Stomach (tissue), 4 donors: ENCODE data around the gene PMEPA1.

Experiments used
- CTCF ChIP-seq, 7 experiments: fragments of 450-650 bp in 4 of 7; fragments of 200-600 bp in 3 of 7; sonication (generic) in 3 of 7; IDR thresholded peaks; one replicate each; pipeline ENCODE4 v1.5.1; 2016 to 2019; ENCODE audit warnings: antibody characterized with exemption in 7 of 7, control low read depth in 2 of 7, mild to moderate bottlenecking in 1 of 7
- EP300 ChIP-seq: sonication (generic); formaldehyde crosslinking; IDR thresholded peaks from one replicate; pipeline ENCODE4 v1.6.1; 2017; ENCODE audit warnings: antibody characterized with exemption

GRCh38 chr20:57708694-57709673 is 831 bp downstream of the PMEPA1 start:
- no peak for TF ChIP-seq CTCF (IDR thresholded peaks at IDR 0.05)
- TF ChIP-seq EP300, result no peak
